AG04450 (cell line): ENCODE data around the gene SHLD3. TPM values are rescaled to one million over a fixed set of nuclear protein-coding genes. Genes with fewer than 3 reads are reported as not detected.
A peak's percentile ranks its signal among the peaks of the same experiment; 100 is the strongest.
"Not testable (repeated sequence)": the region's sequence is repeated elsewhere in the genome, so short reads cannot be mapped to it uniquely, and the experiment has no call there.

ENCODE experiments used
- CTCF ChIA-PET: fragments of 300-600, 350-600 bp; formaldehyde crosslinking; extraction: SDS; loops from one replicate; lab custom pipeline; 2022; ENCODE audit warnings: antibody characterized with exemption, inconsistent platforms; lab: Charles Lee
- POLR2A ChIA-PET: fragments of 350-600 bp; formaldehyde crosslinking; extraction: SDS; loops from one replicate; lab custom pipeline; 2021; ENCODE audit warnings: antibody characterized with exemption, inconsistent platforms; lab: Yijun Ruan, JAX
- DNase-seq: peaks from one replicate; pipeline ENCODE4 v3.0.0-alpha.2; 2011; ENCODE audit warnings: low read depth, low spot score
- H3K27ac ChIP-seq: one replicate; pipeline ENCODE4 v1.5.1; 2012; ENCODE audit warnings: low read depth, low read length, control low read depth
- H3K27me3 ChIP-seq: one replicate; pipeline ENCODE4 v1.6.0; 2012; ENCODE audit warnings: low read length; ENCODE audit not compliant: control insufficient read depth, insufficient read depth
- H3K4me3 ChIP-seq: 2 replicates; pipeline ENCODE4 v1.5.1; 2011; ENCODE audit warnings: mild to moderate bottlenecking, low read depth, low read length, control low read depth
- H3K9me3 ChIP-seq: 2 replicates; pipeline ENCODE4 v1.5.1; 2012; ENCODE audit warnings: low read length; ENCODE audit not compliant: control insufficient read depth, insufficient read depth
- CTCF ChIP-seq: IDR thresholded peaks from 2 replicates; pipeline ENCODE4 v1.5.1; 2011; ENCODE audit warnings: low read depth, low read length, control low read depth, inconsistent platforms
- polyA plus RNA-seq: library from polyadenylated mRNA; depleted of rRNA; stranded (reverse); fragments of >200 nt; gene quantifications from 2 replicates; pipeline ENCODE4 v1.2.3, GENCODE V29; 2011

Gene SHLD3
- polyA plus RNA-seq, 1 experiment = 3.8 TPM

GRCh38 chr5:65612298-65612907, 12.4 kb upstream of the SHLD3 start:
- POLR2A ChIA-PET = interaction anchor here (0.6 kb wide), 1 partner anchor 939 kb away, joined by 3 read pairs; no protein-coding TSS in a partner anchor
- no peak for DNase-seq
- Histone ChIP-seq H3K27ac (no peak overlapping the region), H3K27me3 (no peaks in the 10 kb centered on the region), H3K9me3 (no peaks in the 10 kb centered on the region), H3K4me3 (no peak overlapping the region)
- no peak for TF ChIP-seq CTCF
- CTCF ChIA-PET = no interaction called here

DNA sequence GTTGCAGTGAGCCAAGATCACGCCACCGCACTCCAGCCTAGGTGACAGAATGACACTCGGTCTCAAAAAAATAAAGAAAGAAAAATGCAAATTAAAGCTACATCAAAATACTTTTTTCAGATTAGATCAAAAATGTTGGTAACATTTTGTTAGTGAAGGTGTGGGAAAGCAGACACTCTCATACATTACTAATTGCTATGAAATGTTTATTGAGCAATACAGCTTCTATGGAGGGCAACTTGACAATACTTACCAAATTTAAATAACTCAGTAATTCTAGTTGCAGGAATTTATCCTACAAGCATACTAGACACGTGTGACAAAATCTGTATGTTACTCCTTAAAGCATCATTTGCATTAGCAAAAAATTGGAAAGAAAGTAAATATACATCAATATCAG, 4.8 kb upstream of the SHLD3 start:
- no peaks in the 10 kb centered on the region for H3K9me3 ChIP-seq
- POLR2A ChIA-PET = no interaction called here
- CTCF ChIA-PET = interaction anchor here (0.6 kb wide), 1 partner anchor 56 kb away, joined by 3 read pairs; no protein-coding TSS in a partner anchor
- no peak for TF ChIP-seq CTCF
- no peak for DNase-seq
- no peak overlapping the region for H3K27ac ChIP-seq
- H3K27me3 ChIP-seq = no peaks in the 10 kb centered on the region
- no peak overlapping the region for H3K4me3 ChIP-seq

GRCh38 chr5:65621961-65622360, 2.9 kb upstream of the SHLD3 start:
- DNase-seq, H3K27ac ChIP-seq, H3K4me3 ChIP-seq, H3K9me3 ChIP-seq, H3K27me3 ChIP-seq, POLR2A ChIA-PET, CTCF ChIA-PET: not testable (repeated sequence)

- Histone ChIP-seq H3K27ac (no peak overlapping the region), H3K27me3 (no peaks in the 10 kb centered on the region), H3K9me3 (no peaks in the 10 kb centered on the region), H3K4me3 (peak overlapping the region; percentile 90)
- ChIA-PET CTCF (interaction anchor here (1.0 to 1.2 kb wide), 2 partner anchors 20 to 40 kb away, joined by 3 to 4 read pairs; no protein-coding TSS in a partner anchor), POLR2A (interaction anchor here (0.6 kb wide), 1 partner anchor 10 kb away, joined by 3 read pairs; no protein-coding TSS in a partner anchor)
- TF ChIP-seq CTCF = no peak
- no peak for DNase-seq
These were observed 1.3 kb upstream of the SHLD3 start for GRCh38 chr5:65623482-65623881.

DNA sequence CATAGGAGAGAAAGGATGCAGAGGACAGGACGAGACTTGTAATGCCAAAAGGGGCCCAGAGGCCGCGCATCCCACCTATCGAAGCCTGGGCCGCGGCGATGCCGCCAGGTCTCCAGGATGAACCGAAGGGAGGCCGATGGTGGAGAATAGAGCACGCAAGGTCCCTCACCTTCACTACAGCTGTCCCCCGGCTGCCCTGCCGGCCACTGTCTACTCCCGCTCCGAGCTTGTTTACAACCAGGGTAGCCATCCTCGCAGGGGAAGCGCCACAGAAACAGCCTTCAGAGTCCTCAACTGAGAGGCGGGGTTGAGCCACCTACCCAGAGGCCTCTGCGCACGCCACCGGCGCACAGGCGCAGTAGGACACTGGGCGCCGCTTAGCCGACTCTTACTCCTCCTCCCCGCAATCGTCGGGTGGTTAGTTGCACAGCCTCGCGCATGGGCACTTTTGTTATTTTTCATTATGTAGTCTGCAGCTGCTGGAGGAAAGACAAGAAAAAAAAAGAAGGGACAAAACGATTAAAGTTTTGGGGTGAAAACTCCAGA, 729 bp upstream of the SHLD3 start, which contains the start of gene TRIM23:
TSS of gene TRIM23 (minus strand) at position 309 of the 546 bp plus-strand sequence. CDS start at position 250, 59 bp downstream.
- CTCF ChIA-PET = interaction anchor here (1.0 to 1.2 kb wide), 2 partner anchors 19 to 40 kb away, joined by 3 to 4 read pairs; no protein-coding TSS in a partner anchor

More for the DNA sequence above, 729 bp upstream of the SHLD3 start, which contains the start of gene TRIM23:
- Histone ChIP-seq H3K4me3 (peak within 1 kb of the TSS; percentile 90), H3K27ac (peak within 1 kb of the TSS; percentile 80), H3K9me3 (no peaks in the 10 kb centered on the region), H3K27me3 (no peaks in the 10 kb centered on the region)
- POLR2A ChIA-PET = interaction anchor here (0.6 to 0.8 kb wide), 3 partner anchors 9 to 33 kb away, joined by 3 to 9 read pairs (median 4); no protein-coding TSS in a partner anchor
- peak; percentile 11; the same call in 1 of the 2 replicates for TF ChIP-seq CTCF
- DNase-seq = peak; percentile 83
